ENCODE data around the gene ANKRD31.

Gene ANKRD31

DNA sequence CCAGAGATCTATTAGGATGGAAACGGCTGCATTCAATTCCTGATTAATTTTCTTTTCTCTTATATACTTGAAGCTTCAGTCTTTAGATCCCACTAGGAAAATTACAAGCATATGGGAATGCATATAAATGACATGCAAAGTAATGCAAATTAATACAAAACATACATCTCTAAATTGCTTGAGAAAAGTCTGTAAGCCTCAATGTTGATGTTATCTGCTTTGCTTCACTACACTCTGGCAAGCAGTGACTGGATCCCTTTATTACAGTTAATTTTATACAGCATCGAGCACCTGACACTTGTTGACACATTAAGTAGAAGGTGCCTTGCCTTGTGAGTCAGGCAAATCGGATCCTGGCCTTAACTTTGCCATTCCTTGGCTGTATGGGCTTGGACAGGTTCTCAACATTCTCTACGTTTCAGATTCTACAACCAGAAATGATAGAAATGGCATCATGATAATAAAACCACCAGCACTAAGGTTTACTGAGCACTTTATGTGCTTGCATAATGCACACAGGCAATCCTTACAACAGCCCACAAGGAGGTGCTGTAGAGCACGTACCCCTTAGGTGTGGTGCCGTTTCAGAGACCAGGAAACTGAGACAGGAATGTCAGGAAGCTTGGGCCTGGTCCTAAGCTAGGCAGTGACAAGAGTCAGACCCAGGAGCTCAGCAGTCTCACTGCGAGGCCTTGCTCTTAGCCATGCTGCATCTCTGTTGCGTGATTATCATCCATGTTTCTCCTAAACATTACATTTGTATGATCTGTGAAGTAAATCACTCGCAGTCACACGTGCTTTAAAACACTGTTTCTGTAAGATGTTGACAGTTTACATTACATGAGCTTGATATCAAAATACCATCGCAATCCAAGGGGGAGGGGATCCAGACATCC, 187.0 kb downstream of the ANKRD31 start:
- peaks cover 17 to 29% of the 10 kb centered on the region in 2 experiments for H3K4me1 ChIP-seq (ENCODE audit: control insufficient read depth in 1 of 2, insufficient read depth in 2 of 2, low read length in 2 of 2)
- no peak overlapping the region for H3K4me2 ChIP-seq (ENCODE audit: low read length)
- no peak overlapping the region for H2AK5ac ChIP-seq (ENCODE audit: low read length)
- no peak overlapping the region for H3K4me3 ChIP-seq (ENCODE audit: low read depth, low read length)
- H3K36me3 ChIP-seq (ENCODE audit: control insufficient read depth in 1 of 2, insufficient read depth in 2 of 2, low read length in 2 of 2): peaks cover 4 to 9% of the 10 kb centered on the region in 2 experiments
- H4K12ac ChIP-seq (ENCODE audit: low read depth, low read length): no peak overlapping the region
- no peak overlapping the region for H4K8ac ChIP-seq (ENCODE audit: low read depth, low read length)
- no peaks in the 10 kb centered on the region for H3K9me3 ChIP-seq (ENCODE audit: insufficient read depth, low read depth, low read length)
- H3K79me1 ChIP-seq (ENCODE audit: low read length): peaks cover 29% of the 10 kb centered on the region
- no peak overlapping the region for H3K14ac ChIP-seq (ENCODE audit: low read length)
- no peak overlapping the region for H4K91ac ChIP-seq (ENCODE audit: low read depth, low read length)
- H3K27me3 ChIP-seq (ENCODE audit: insufficient read depth, low read length): no peaks in the 10 kb centered on the region
- peak overlapping the region; percentile 39 for H3K4ac ChIP-seq (ENCODE audit: low read depth, low read length)
- peaks cover 26% of the 10 kb centered on the region for H3K79me2 ChIP-seq (ENCODE audit: control insufficient read depth, insufficient read depth, low read length, poor library complexity)
- H2BK5ac ChIP-seq (ENCODE audit: low read depth, low read length, poor library complexity): no peak overlapping the region
- H2BK12ac ChIP-seq (ENCODE audit: low read length): no peak overlapping the region
- no peak overlapping the region for H3K18ac ChIP-seq (ENCODE audit: low read length)
- H2AFZ ChIP-seq (ENCODE audit: insufficient read depth, low read length, poor library complexity): no peak overlapping the region
- H3K9ac ChIP-seq (ENCODE audit: low read length): no peak overlapping the region
- no peak overlapping the region for H3K27ac ChIP-seq (ENCODE audit: low read depth, low read length)
- DNase-seq: peak; percentile 71 to 95
- no peak overlapping the region for H2BK120ac ChIP-seq (ENCODE audit: insufficient read depth, low read length, poor library complexity)
- no CpG with 5 or more reads among the region's 11 CpGs for WGBS (ENCODE audit: extremely low coverage, insufficient coverage, insufficient read length)
- no peak overlapping the region for H3K23ac ChIP-seq (ENCODE audit: low read length)

DNA sequence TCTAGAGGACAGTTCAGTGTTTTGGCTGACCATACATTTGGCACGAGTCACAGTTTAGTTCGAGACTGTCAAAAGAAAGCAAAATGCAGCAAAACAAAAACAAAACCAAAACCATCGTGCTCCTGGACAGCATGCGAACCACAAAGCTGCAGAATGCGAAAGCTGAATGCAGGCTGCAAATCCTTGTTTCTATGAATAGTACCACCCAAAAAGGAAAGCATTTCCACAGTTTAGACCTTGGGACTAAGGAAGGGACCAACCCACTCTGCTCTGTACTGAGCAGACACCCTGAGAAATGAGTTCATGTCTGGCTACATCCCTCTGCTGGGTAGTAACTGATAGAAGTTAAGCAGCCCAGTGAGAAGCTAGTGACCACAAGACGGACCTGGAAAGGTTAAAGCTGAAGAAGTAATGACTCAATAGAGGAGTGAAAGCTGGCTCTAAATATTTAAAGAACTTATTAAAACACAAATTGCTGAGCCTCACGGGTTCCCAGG, 188.2 kb downstream of the ANKRD31 start:
- Histone ChIP-seq H3K14ac (ENCODE audit: low read length) (no peak overlapping the region), H3K79me2 (ENCODE audit: control insufficient read depth, insufficient read depth, low read length, poor library complexity) (peaks cover 22% of the 10 kb centered on the region), H3K4ac (ENCODE audit: low read depth, low read length) (no peak overlapping the region), H2BK5ac (ENCODE audit: low read depth, low read length, poor library complexity) (no peak overlapping the region), H4K91ac (ENCODE audit: low read depth, low read length) (no peak overlapping the region), H2AFZ (ENCODE audit: insufficient read depth, low read length, poor library complexity) (no peak overlapping the region), H3K4me1 (ENCODE audit: control insufficient read depth in 1 of 2, insufficient read depth in 2 of 2, low read length in 2 of 2) (peaks cover 17 to 24% of the 10 kb centered on the region in 2 experiments), H3K27ac (ENCODE audit: low read depth, low read length) (no peak overlapping the region), H3K27me3 (ENCODE audit: insufficient read depth, low read length) (no peaks in the 10 kb centered on the region), H3K18ac (ENCODE audit: low read length) (no peak overlapping the region), H2AK5ac (ENCODE audit: low read length) (no peak overlapping the region), H4K12ac (ENCODE audit: low read depth, low read length) (no peak overlapping the region), H3K4me3 (ENCODE audit: low read depth, low read length) (no peak overlapping the region), H3K23ac (ENCODE audit: low read length) (no peak overlapping the region), H3K9me3 (ENCODE audit: insufficient read depth, low read depth, low read length) (no peaks in the 10 kb centered on the region), H3K79me1 (ENCODE audit: low read length) (peaks cover 21% of the 10 kb centered on the region), H2BK120ac (ENCODE audit: insufficient read depth, low read length, poor library complexity) (no peak overlapping the region), H3K36me3 (ENCODE audit: control insufficient read depth in 1 of 2, insufficient read depth in 2 of 2, low read length in 2 of 2) (peaks cover 11 to 18% of the 10 kb centered on the region in 2 experiments), H3K9ac (ENCODE audit: low read length) (no peak overlapping the region), H4K8ac (ENCODE audit: low read depth, low read length) (no peak overlapping the region), H3K4me2 (ENCODE audit: low read length) (no peak overlapping the region), H2BK12ac (ENCODE audit: low read length) (no peak overlapping the region)
- DNase-seq: no peak
- WGBS (ENCODE audit: extremely low coverage, insufficient coverage, insufficient read length): no CpG with 5 or more reads among the region's 7 CpGs

DNA sequence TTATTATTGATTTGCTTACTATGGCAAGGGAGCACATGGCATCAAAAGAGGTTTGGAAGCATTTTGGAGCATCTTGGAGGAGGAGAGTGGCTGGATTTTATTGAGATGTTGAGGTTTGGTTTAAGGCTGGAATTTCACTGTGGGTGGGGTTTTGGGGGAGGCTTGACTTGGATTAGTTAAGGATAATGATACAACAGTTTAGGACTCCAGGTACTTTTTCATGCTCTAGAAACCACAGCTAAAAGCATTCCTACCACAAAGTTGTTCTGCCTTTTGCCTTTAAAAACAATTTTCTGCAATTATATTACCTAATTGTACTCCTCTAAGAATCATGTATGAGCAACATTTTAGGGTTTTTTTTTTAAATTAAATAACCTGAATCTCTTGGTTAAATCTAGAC, 189.3 kb downstream of the ANKRD31 start:
- no peak overlapping the region for H2BK5ac ChIP-seq (ENCODE audit: low read depth, low read length, poor library complexity)
- H2AFZ ChIP-seq (ENCODE audit: insufficient read depth, low read length, poor library complexity): no peak overlapping the region
- H3K27ac ChIP-seq (ENCODE audit: low read depth, low read length): no peak overlapping the region
- H3K14ac ChIP-seq (ENCODE audit: low read length): no peak overlapping the region
- H3K79me2 ChIP-seq (ENCODE audit: control insufficient read depth, insufficient read depth, low read length, poor library complexity): peaks cover 10% of the 10 kb centered on the region
- H2AK5ac ChIP-seq (ENCODE audit: low read length): no peak overlapping the region
- H4K8ac ChIP-seq (ENCODE audit: low read depth, low read length): no peak overlapping the region
- H3K4me1 ChIP-seq (ENCODE audit: control insufficient read depth in 1 of 2, insufficient read depth in 2 of 2, low read length in 2 of 2): peaks cover 17 to 24% of the 10 kb centered on the region in 2 experiments
- H4K91ac ChIP-seq (ENCODE audit: low read depth, low read length): no peak overlapping the region
- no peak for DNase-seq
- no peak overlapping the region for H4K12ac ChIP-seq (ENCODE audit: low read depth, low read length)
- no peak overlapping the region for H3K4me3 ChIP-seq (ENCODE audit: low read depth, low read length)
- H3K9me3 ChIP-seq (ENCODE audit: insufficient read depth, low read depth, low read length): no peaks in the 10 kb centered on the region
- H3K4me2 ChIP-seq (ENCODE audit: low read length): no peak overlapping the region
- H3K79me1 ChIP-seq (ENCODE audit: low read length): peaks cover 9% of the 10 kb centered on the region
- H3K9ac ChIP-seq (ENCODE audit: low read length): no peak overlapping the region
- no peaks in the 10 kb centered on the region for H3K27me3 ChIP-seq (ENCODE audit: insufficient read depth, low read length)
- no peak overlapping the region for H3K23ac ChIP-seq (ENCODE audit: low read length)
- no peak overlapping the region for H3K18ac ChIP-seq (ENCODE audit: low read length)
- H2BK12ac ChIP-seq (ENCODE audit: low read length): no peak overlapping the region
- peaks cover 11 to 20% of the 10 kb centered on the region in 2 experiments for H3K36me3 ChIP-seq (ENCODE audit: control insufficient read depth in 1 of 2, insufficient read depth in 2 of 2, low read length in 2 of 2)
- H2BK120ac ChIP-seq (ENCODE audit: insufficient read depth, low read length, poor library complexity): no peak overlapping the region
- no peak overlapping the region for H3K4ac ChIP-seq (ENCODE audit: low read depth, low read length)

DNA sequence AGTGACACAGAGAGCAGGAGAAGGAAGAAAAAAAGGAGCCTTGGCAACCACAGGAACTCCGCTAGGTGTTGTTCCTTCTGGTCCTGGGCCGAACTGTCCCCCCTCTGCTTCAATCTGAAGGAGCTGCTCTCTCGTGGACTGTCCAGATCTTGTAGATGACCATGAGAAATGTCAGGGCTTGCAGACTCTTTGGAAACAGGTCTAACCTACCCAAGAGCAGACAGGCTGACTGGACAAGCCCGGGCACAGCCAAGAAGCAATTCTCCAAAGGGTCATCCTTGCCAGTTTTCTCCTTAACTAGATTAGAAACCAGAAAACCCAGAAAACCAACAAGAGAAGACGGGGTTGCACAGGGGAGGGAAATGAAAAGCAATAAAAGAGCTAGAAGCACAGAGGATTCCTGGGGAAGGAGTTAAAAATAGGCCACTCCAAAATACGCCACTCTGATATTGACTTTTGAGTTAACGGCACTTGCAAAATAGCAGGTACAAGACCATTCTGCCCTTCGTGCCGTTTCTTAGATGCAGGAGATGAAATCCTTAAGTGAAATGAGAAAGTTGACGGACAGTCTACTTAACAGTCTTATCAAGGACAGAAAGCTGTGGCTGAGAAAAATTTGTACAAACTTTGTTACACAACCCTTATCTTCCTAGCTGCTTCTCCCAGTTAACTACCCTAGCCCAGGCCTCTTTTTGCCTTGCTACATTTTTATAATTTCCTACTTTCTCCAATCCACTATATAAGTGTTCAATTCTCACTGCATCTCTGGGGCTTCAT, 190.1 kb downstream of the ANKRD31 start:
- peak overlapping the region; percentile 48 for H4K8ac ChIP-seq (ENCODE audit: low read depth, low read length)
- peak overlapping the region; percentile 60 for H3K18ac ChIP-seq (ENCODE audit: low read length)
- H2BK5ac ChIP-seq (ENCODE audit: low read depth, low read length, poor library complexity): peak overlapping the region; percentile 16
- H3K4me1 ChIP-seq (ENCODE audit: control insufficient read depth in 1 of 2, insufficient read depth in 2 of 2, low read length in 2 of 2): peaks cover 17 to 24% of the 10 kb centered on the region in 2 experiments
- no CpG with 5 or more reads among the region's 10 CpGs for WGBS (ENCODE audit: extremely low coverage, insufficient coverage, insufficient read length)
- no peak for DNase-seq
- peaks cover 8% of the 10 kb centered on the region for H3K79me2 ChIP-seq (ENCODE audit: control insufficient read depth, insufficient read depth, low read length, poor library complexity)
- H3K4me3 ChIP-seq (ENCODE audit: low read depth, low read length): no peak overlapping the region
- peaks cover 11 to 20% of the 10 kb centered on the region in 2 experiments for H3K36me3 ChIP-seq (ENCODE audit: control insufficient read depth in 1 of 2, insufficient read depth in 2 of 2, low read length in 2 of 2)
- peaks cover 7% of the 10 kb centered on the region for H3K79me1 ChIP-seq (ENCODE audit: low read length)
- peak overlapping the region; percentile 37 for H3K4ac ChIP-seq (ENCODE audit: low read depth, low read length)
- H3K23ac ChIP-seq (ENCODE audit: low read length): no peak overlapping the region
- no peak overlapping the region for H4K12ac ChIP-seq (ENCODE audit: low read depth, low read length)
- H4K91ac ChIP-seq (ENCODE audit: low read depth, low read length): peak overlapping the region; percentile 54
- H3K27ac ChIP-seq (ENCODE audit: low read depth, low read length): peak overlapping the region; percentile 28
- peak overlapping the region; percentile 25 for H2AFZ ChIP-seq (ENCODE audit: insufficient read depth, low read length, poor library complexity)
- no peaks in the 10 kb centered on the region for H3K27me3 ChIP-seq (ENCODE audit: insufficient read depth, low read length)
- no peak overlapping the region for H3K4me2 ChIP-seq (ENCODE audit: low read length)
- H2AK5ac ChIP-seq (ENCODE audit: low read length): no peak overlapping the region
- H2BK12ac ChIP-seq (ENCODE audit: low read length): no peak overlapping the region
- H2BK120ac ChIP-seq (ENCODE audit: insufficient read depth, low read length, poor library complexity): peak overlapping the region; percentile 25
- no peaks in the 10 kb centered on the region for H3K9me3 ChIP-seq (ENCODE audit: insufficient read depth, low read depth, low read length)
- H3K9ac ChIP-seq (ENCODE audit: low read length): no peak overlapping the region
- H3K14ac ChIP-seq (ENCODE audit: low read length): no peak overlapping the region
